Right lobe of liver (tissue), 6 donors: Measurements from ENCODE around the gene VKORC1. TPM values are rescaled to one million over a fixed set of nuclear protein-coding genes. Genes with fewer than 3 reads are reported as not detected.

ENCODE experiments used
- ATAC-seq, 4 donors: fragments of 200-7000 bp; cut with Tn5 transposase; one replicate each; pipeline ENCODE4 v1.9.1; 2020; ENCODE audit warnings: mild to moderate bottlenecking in 4 of 4, moderate library complexity in 4 of 4
- DNase-seq, 3 donors: peaks; one replicate each; pipeline ENCODE4 v3.0.0-alpha.2; 2020
- H3K27ac ChIP-seq, 3 donors: fragments of 200-600 bp; one replicate each; pipeline ENCODE4 v1.8.0; 2022
- H3K27me3 ChIP-seq, 2 donors: fragments of 200-600 bp; one replicate each; pipeline ENCODE4 v1.8.0; 2022
- H3K36me3 ChIP-seq, 4 donors: fragments of 200-600 bp; sonication (generic) in 1 of 4; one replicate each; pipeline versions ENCODE4 v1.5.1 to v1.8.0; 2017 to 2022; ENCODE audit warnings: control low read depth in 1 of 4
- H3K4me1 ChIP-seq, 4 donors: fragments of 200-600 bp; sonication (generic) in 1 of 4; one replicate each; pipeline versions ENCODE4 v1.5.1 to v1.8.0; 2017 to 2022; ENCODE audit warnings: control low read depth in 1 of 4
- H3K4me3 ChIP-seq, 3 donors: fragments of 200-600 bp; one replicate each; pipeline ENCODE4 v1.8.0; 2022
- H3K9me3 ChIP-seq, 4 donors: fragments of 200-600 bp; sonication (generic) in 1 of 4; one replicate each; pipeline versions ENCODE4 v1.5.1 to v1.8.0; 2017 to 2022; ENCODE audit warnings: control low read depth in 1 of 4
- CTCF ChIP-seq, 4 donors: fragments of 200-600 bp in 3 of 4; fragments of 450-650 bp in 1 of 4; IDR thresholded peaks; one replicate each; pipeline versions ENCODE4 v1.5.1 to v1.8.0; 2016 to 2022; ENCODE audit warnings: antibody characterized with exemption in 4 of 4, mild to moderate bottlenecking in 2 of 4
- POLR2A ChIP-seq: fragments of 450-650 bp; IDR thresholded peaks from one replicate; pipeline ENCODE4 v1.6.1; 2017; ENCODE audit warnings: antibody characterized with exemption, mild to moderate bottlenecking
- WGBS: methylation state at CpG from one replicate; pipeline ENCODE4 v1.1.6; 2018; ENCODE audit warnings: low coverage, low lambda C conversion rate; ENCODE audit not compliant: insufficient coverage; ENCODE audit errors: missing lambda C conversion rate; 5-methylcytosine and 5-hydroxymethylcytosine counted together
- intact Hi-C, 2 donors: fragments of 100-400 bp; cut with DNase I; formaldehyde crosslinking; loops; one replicate each; pipeline versions ENCODE4 v1.11.2 to v1.14.1; 2022
- total RNA-seq, 6 experiments: library from RNA; depleted of rRNA in 2 of 6; stranded (reverse); fragments of >200 nt in 2 of 6; fragmentation: NEBNext Ultra II Directional in 3 of 6; extraction: Animal tissue kit (Norgen Biotek cat#: 25700) in 3 of 6; gene quantifications; one replicate each; pipeline versions ENCODE4 v1.1.0 to v1.2.4, GENCODE V29; 2016 to 2023
- donor health status: DM: no; HTN: yes; CAD: no.
- donor health status: DM: no; HTN: no; CAD: no.
- donor health status: DM: no; HTN: no; CAD: no.
- donor health status: DM: no; HTN: yes; CAD: no.
- donor health status: DM: no; HTN: yes; CAD: no.

VKORC1 gene
- total RNA-seq, 6 experiments from 2014 or later, result 102 to 297 (median 199) TPM

- ATAC-seq (no peak), DNase-seq (no peak)
- Histone ChIP-seq H3K27me3 (no peaks in the 10 kb centered on the region), H3K9me3 (no peaks in the 10 kb centered on the region), H3K36me3 (no peaks in the 10 kb centered on the region), H3K4me3 (no peak overlapping the region), H3K4me1 (no peaks in the 10 kb centered on the region), H3K27ac (no peak overlapping the region)
- WGBS, result 66% methylated on average over 7 of the region's 10 CpGs
- intact Hi-C loops, result no loop called here
- TF ChIP-seq POLR2A, result no peak
- no peak for TF ChIP-seq CTCF (IDR thresholded peaks at IDR 0.05)
Measured at GRCh38 chr16:31050280-31051030, 44.1 kb downstream of the VKORC1 start.

DNA sequence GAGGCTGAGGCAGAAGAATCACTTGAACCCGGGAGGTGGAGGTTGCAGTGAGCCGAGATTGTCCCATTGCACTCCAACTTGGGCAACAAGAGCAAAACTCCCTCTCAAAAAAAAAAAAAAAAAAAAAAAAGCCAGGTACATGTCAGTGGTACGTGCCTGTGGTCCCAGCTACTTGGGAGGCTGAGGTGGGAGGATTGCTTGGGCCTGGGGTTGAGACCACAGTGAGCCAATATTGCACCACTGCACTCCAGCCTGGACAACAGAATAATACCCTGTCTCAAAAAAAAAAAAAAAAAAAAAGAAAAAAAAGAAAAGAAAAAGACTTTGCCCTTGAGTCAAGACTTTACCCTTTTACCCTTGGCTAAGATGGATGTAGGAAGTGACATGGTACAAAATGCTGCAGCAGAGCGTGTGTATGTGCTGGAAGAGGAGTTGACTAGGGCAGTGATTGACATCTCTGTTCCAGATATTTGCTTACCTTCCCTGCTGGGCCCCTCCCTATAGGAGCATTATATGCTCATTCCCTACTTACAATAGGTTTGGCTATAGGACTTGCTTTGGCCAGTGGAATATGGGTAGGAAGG lies 50.6 kb downstream of the VKORC1 start:
- intact Hi-C loops, result loop anchor here in 1 of 2 donors (10.0 kb wide), 1 partner anchor 59 kb away; the partner anchor contains the start of gene HSD3B7
- H3K4me1 ChIP-seq, result peaks cover 0 to 6% (median 0%) of the 10 kb centered on the region in 4 donors
- no peak overlapping the region for H3K4me3 ChIP-seq
- H3K27ac ChIP-seq, result no peak overlapping the region
- 20% methylated on average over 1 of the region's 4 CpGs for WGBS
- no peaks in the 10 kb centered on the region for H3K9me3 ChIP-seq
- TF ChIP-seq POLR2A (no peak), CTCF (IDR thresholded peaks at IDR 0.05) (no peak)
- H3K36me3 ChIP-seq, result peaks cover 0 to 23% (median 14%) of the 10 kb centered on the region in 4 donors
- ATAC-seq (peak in 3 of 4 donors; percentile 10 to 52 (median 15)), DNase-seq (no peak)
- H3K27me3 ChIP-seq, result no peaks in the 10 kb centered on the region

- Histone ChIP-seq H3K27ac (no peak overlapping the region), H3K4me3 (no peak overlapping the region), H3K27me3 (no peaks in the 10 kb centered on the region), H3K36me3 (peaks cover 0 to 30% (median 15%) of the 10 kb centered on the region in 4 donors), H3K4me1 (peaks cover 0 to 6% (median 0%) of the 10 kb centered on the region in 4 donors), H3K9me3 (no peaks in the 10 kb centered on the region)
- 83% methylated on average over 1 of the region's 1 CpG for WGBS
- ATAC-seq, result no peak
- intact Hi-C loops, result loop anchor here in 1 of 2 donors (10.0 kb wide), 1 partner anchor 59 kb away; the partner anchor contains the start of gene HSD3B7
- no peak for DNase-seq
- no peak for TF ChIP-seq CTCF (IDR thresholded peaks at IDR 0.05)
- TF ChIP-seq POLR2A, result no peak
Measured at GRCh38 chr16:31043352-31043751, 51.2 kb downstream of the VKORC1 start.

GRCh38 chr16:31042866-31043265 lies 51.7 kb downstream of the VKORC1 start:
- TF ChIP-seq CTCF (IDR thresholded peaks at IDR 0.05) (no peak), POLR2A (no peak)
- peaks cover 0 to 35% (median 16%) of the 10 kb centered on the region in 4 donors for H3K36me3 ChIP-seq
- ATAC-seq (no peak), DNase-seq (no peak)
- H3K27me3 ChIP-seq, result no peaks in the 10 kb centered on the region
- no peak overlapping the region for H3K27ac ChIP-seq
- 93% methylated on average over 5 of the region's 10 CpGs for WGBS
- no peaks in the 10 kb centered on the region for H3K9me3 ChIP-seq
- H3K4me3 ChIP-seq, result no peak overlapping the region
- intact Hi-C loops, result loop anchor here in 1 of 2 donors (10.0 kb wide), 1 partner anchor 58 kb away; the partner anchor contains the start of gene HSD3B7
- peaks cover 0 to 6% (median 0%) of the 10 kb centered on the region in 4 donors for H3K4me1 ChIP-seq

Other genes starting within 250 kb of the VKORC1 start
- gene BCL7C, start 200.7 kb downstream of the VKORC1 start, total RNA-seq, result 10 to 100 TPM in 2 of 6 experiments, 1 to 10 TPM in 4; 5.9 to 14.3 (median 7.9) TPM
- gene CTF1, start 198.2 kb downstream of the VKORC1 start, total RNA-seq, result under 1 TPM in 4 of 6 experiments, not detected in 2; 0.13 to 0.74 (median 0.43) TPM
- gene FBXL19, start 171.2 kb downstream of the VKORC1 start, total RNA-seq, result 1 to 10 TPM; 2.8 to 8.0 (median 3.4) TPM
- 10 to 100 TPM; 27.7 to 56.6 (median 31.6) TPM for gene ORAI3, start 145.7 kb downstream of the VKORC1 start, total RNA-seq
- gene SETD1A, start 137.0 kb downstream of the VKORC1 start, total RNA-seq, result 1 to 10 TPM; 3.7 to 7.4 (median 6.9) TPM
- gene HSD3B7, start 109.6 kb downstream of the VKORC1 start, total RNA-seq, result 100 to 1,000 TPM in 3 of 6 experiments, 10 to 100 TPM in 3; 54.6 to 219 (median 86.9) TPM
- gene STX1B, start 84.2 kb downstream of the VKORC1 start, total RNA-seq, result 1 to 10 TPM in 4 of 6 experiments, under 1 TPM in 2; 0.61 to 4.5 (median 2.6) TPM
- gene STX4, start 61.2 kb downstream of the VKORC1 start, total RNA-seq, result 10 to 100 TPM; 18.8 to 52.8 (median 23.6) TPM
- gene ZNF668, start 20.6 kb downstream of the VKORC1 start, total RNA-seq, result 1 to 10 TPM; 2.0 to 4.6 (median 3.5) TPM
- 1 to 10 TPM; 4.2 to 5.0 (median 4.5) TPM for gene ZNF646, start 20.4 kb downstream of the VKORC1 start, total RNA-seq
- 10 to 100 TPM in 1 of 6 experiments, 1 to 10 TPM in 5; 2.3 to 14.8 (median 3.9) TPM for gene PRSS53, start 5.9 kb downstream of the VKORC1 start, total RNA-seq
- gene BCKDK, start 13.6 kb upstream of the VKORC1 start, total RNA-seq, result 10 to 100 TPM; 34.8 to 61.5 (median 41.8) TPM
- gene KAT8, start 22.9 kb upstream of the VKORC1 start, total RNA-seq, result 10 to 100 TPM; 20.4 to 29.9 (median 25.2) TPM
- 10 to 100 TPM in 4 of 6 experiments, 1 to 10 TPM in 2; 5.6 to 20.0 (median 13.1) TPM for gene PRSS8, start 40.9 kb upstream of the VKORC1 start, total RNA-seq
- 1 to 10 TPM in 3 of 6 experiments, under 1 TPM in 3; 0.25 to 1.6 (median 1.0) TPM for gene PRSS36, start 55.3 kb upstream of the VKORC1 start, total RNA-seq
- gene FUS, start 85.3 kb upstream of the VKORC1 start, total RNA-seq, result 10 to 100 TPM; 18.7 to 69.7 (median 40.4) TPM
- gene PYCARD, start 108.0 kb upstream of the VKORC1 start, total RNA-seq, result 10 to 100 TPM in 3 of 6 experiments, 1 to 10 TPM in 3; 5.7 to 14.9 (median 9.6) TPM
- under 1 TPM in 1 of 6 experiments, not detected in 5; 0.06 TPM for gene TRIM72, start 119.3 kb upstream of the VKORC1 start, total RNA-seq
- not detected for gene PYDC1, start 122.3 kb upstream of the VKORC1 start, total RNA-seq
- gene ITGAM, start 165.2 kb upstream of the VKORC1 start, total RNA-seq, result 10 to 100 TPM in 1 of 6 experiments, 1 to 10 TPM in 5; 2.7 to 11.6 (median 4.3) TPM